ENCODE results near the gene ALG3. TPM values are rescaled to one million over a fixed set of nuclear protein-coding genes. Genes with fewer than 3 reads are reported as not detected.

Gene ALG3
- total RNA-seq (2014; rRNA removed; shearing (Covaris generic)) (35.3 and 45.3 TPM in 2 replicates), total RNA-seq (2022) (60.2 and 61.0 TPM in 2 replicates), Bru-seq, nascent RNA (percentile 66 among the genes with signal in this experiment), BruChase-seq, experiment 1, labeled RNA remaining after a 6-hour chase (percentile 71 among the genes with signal in this experiment), BruChase-seq, experiment 2, labeled RNA remaining after a 2-hour chase (percentile 72 among the genes with signal in this experiment)
- long read RNA-seq, transcript ALG3-201 (9 exons, 1,528 nt): major isoform, 55 of 117 reads
- long read RNA-seq, partial matches to known transcripts: 7 of 117 reads
- long read RNA-seq, other reads (novel, unspliced or antisense): 52 of 117 reads

DNA sequence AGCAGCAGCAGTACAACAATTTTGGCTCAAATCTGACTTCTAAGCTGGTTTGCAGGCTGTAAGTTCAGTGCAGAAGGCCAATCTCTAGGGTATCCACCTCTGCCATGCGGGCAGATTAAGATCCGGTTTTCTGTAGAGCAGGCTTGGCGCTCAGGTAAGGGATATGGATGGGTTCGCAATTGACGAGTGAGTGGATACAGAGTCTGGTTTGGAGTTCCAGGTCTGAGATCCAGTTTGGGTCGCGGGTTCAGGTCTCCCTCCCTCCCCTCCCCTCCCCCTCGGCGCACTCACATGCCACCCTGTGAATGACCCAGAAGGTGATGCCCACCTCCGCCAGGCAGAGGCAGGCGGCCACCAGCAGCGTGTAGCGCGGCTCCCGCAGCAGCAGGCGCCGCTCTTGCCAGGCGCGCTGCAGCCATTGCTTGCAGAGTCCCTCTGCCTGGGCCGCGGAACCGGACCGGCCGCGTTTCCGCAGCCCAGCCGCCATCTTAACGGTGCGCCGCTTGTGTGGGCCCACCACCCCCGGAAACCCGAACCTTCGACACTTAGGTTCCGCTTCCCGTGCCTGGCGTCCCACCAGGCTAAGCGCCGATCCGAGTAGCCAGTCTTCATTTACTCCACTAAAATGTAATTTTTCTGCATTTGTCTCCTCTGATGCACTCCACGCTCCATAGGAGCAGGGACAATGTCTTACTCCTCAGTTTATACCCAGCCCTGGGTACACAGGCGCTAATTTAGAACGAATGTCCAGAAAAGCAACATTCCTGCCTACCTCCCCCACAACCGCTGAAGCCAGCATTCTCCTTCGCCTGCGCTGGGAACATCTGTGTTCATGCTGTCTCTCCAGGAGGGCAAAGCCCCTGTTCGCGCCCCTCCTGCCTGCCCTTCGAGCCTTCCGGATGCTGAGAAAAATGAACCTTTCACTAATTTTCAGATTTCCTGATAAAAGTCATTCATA, at the start of gene ALG3:
Gene ALG3, minus strand, starts transcription at position 509 of the 958 bp plus-strand sequence. Its CDS starts 22 bp downstream, at position 487.
- Histone ChIP-seq H4K20me1 (ENCODE audit: insufficient read depth, low read length) (peaks cover 4% of the 10 kb centered on the region; the same call in 1 of the 2 replicates), H3K27ac (ENCODE audit: low read depth, low read length, poor library complexity, severe bottlenecking) (peak within 1 kb of the TSS; percentile 83), H3K79me2 (ENCODE audit: insufficient read depth, low read depth, low read length) (peaks cover 13% of the 10 kb centered on the region), H3K9me3 (ENCODE audit: low read length) (no peaks in the 10 kb centered on the region), H3K4me2 (ENCODE audit: low read length) (peak within 1 kb of the TSS; percentile 99), H2AFZ (ENCODE audit: low read length) (peak within 1 kb of the TSS; percentile 98), H3K4me3 (ENCODE audit: low read depth, low read length, poor library complexity, severe bottlenecking) (peak within 1 kb of the TSS; percentile 81), H3K9me2 (ENCODE audit: insufficient read depth, low read length) (no peaks in the 10 kb centered on the region), H3K36me3 (ENCODE audit: insufficient read depth, low read length) (peaks cover 20% of the 10 kb centered on the region), H3K4me1 (ENCODE audit: insufficient read depth, low read length, poor library complexity, severe bottlenecking) (peaks cover 8% of the 10 kb centered on the region)
- TF ChIP-seq, protein P1, sequence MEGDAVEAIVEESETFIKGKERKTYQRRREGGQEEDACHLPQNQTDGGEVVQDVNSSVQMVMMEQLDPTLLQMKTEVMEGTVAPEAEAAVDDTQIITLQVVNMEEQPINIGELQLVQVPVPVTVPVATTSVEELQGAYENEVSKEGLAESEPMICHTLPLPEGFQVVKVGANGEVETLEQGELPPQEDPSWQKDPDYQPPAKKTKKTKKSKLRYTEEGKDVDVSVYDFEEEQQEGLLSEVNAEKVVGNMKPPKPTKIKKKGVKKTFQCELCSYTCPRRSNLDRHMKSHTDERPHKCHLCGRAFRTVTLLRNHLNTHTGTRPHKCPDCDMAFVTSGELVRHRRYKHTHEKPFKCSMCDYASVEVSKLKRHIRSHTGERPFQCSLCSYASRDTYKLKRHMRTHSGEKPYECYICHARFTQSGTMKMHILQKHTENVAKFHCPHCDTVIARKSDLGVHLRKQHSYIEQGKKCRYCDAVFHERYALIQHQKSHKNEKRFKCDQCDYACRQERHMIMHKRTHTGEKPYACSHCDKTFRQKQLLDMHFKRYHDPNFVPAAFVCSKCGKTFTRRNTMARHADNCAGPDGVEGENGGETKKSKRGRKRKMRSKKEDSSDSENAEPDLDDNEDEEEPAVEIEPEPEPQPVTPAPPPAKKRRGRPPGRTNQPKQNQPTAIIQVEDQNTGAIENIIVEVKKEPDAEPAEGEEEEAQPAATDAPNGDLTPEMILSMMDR (conservative IDR thresholded peaks at IDR 0.05; ENCODE audit: low read length): no peak
- TF ChIP-seq EZH2phosphoT487 (IDR thresholded peaks at IDR 0.05; ENCODE audit: borderline replicate concordance, low read depth, low read length): no peak
- TSS peak; percentile 83 for BruUV-seq (replicated peaks)
- CTCF ChIA-PET (ENCODE audit: unreplicated experiment): interaction anchor here (1.4 kb wide), 1 partner anchor 89 kb away, joined by 3 read pairs; no protein-coding TSS in a partner anchor
- DNase-seq (ENCODE audit: low spot score): peak; percentile 92
- intact Hi-C loops (cut with micrococcal nuclease; ENCODE audit: unreplicated experiment): loop anchor here (1.0 to 5.0 kb wide), 4 partner anchors 51 to 114 kb away; partner anchors contain the start of genes ABCF3, EIF2B5 and PSMD2
- POLR2A ChIA-PET: interaction anchor here (1.0 kb wide), 1 partner anchor 51 kb away, joined by 3 read pairs; no protein-coding TSS in a partner anchor

DNA sequence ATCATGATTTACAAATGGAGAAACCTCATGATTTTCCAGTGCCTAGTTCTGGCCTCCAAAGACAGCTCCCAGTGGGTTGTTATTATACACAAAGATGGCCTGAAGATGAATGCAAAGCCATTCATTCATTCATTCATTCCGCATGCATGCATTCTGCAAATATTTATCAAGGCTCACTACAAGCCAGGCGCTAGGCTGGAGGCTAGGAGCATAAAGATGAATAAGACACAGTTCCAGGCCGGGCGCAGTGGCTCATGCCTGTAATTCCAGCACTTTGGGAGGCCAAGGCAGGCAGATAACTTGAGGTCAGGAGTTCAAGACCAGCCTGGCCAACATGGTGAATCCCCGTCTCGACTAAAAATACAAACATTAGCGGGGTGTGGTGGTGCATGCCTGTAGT, 47.9 kb upstream of the ALG3 start:
- intact Hi-C loops (cut with micrococcal nuclease; ENCODE audit: unreplicated experiment): loop anchor here (5.0 kb wide), 1 partner anchor 159 kb away; the partner anchor contains the start of gene EIF2B5
- POLR2A ChIA-PET: no interaction called here
- no TSS peak for BruUV-seq (replicated peaks)

More for the DNA sequence above, 47.9 kb upstream of the ALG3 start:
- H3K9me3 ChIP-seq (ENCODE audit: low read length): no peaks in the 10 kb centered on the region
- CTCF ChIA-PET (ENCODE audit: unreplicated experiment): no interaction called here
- DNase-seq (ENCODE audit: low spot score): no peak
- no peak overlapping the region for H3K27ac ChIP-seq (ENCODE audit: low read depth, low read length, poor library complexity, severe bottlenecking)
- H3K4me1 ChIP-seq (ENCODE audit: insufficient read depth, low read length, poor library complexity, severe bottlenecking): peaks cover 12% of the 10 kb centered on the region
- H3K4me3 ChIP-seq (ENCODE audit: low read depth, low read length, poor library complexity, severe bottlenecking): no peak overlapping the region
- TF ChIP-seq, protein P1 (conservative IDR thresholded peaks at IDR 0.05; ENCODE audit: low read length): no peak
- TF ChIP-seq EZH2phosphoT487 (IDR thresholded peaks at IDR 0.05; ENCODE audit: borderline replicate concordance, low read depth, low read length): no peak
- H3K79me2 ChIP-seq (ENCODE audit: insufficient read depth, low read depth, low read length): peaks cover 18% of the 10 kb centered on the region
- no peaks in the 10 kb centered on the region for H3K9me2 ChIP-seq (ENCODE audit: insufficient read depth, low read length)
- H2AFZ ChIP-seq (ENCODE audit: low read length): no peak overlapping the region
- peaks cover 12% of the 10 kb centered on the region; the same call in 1 of the 2 replicates for H4K20me1 ChIP-seq (ENCODE audit: insufficient read depth, low read length)
- no peak overlapping the region for H3K4me2 ChIP-seq (ENCODE audit: low read length)
- H3K36me3 ChIP-seq (ENCODE audit: insufficient read depth, low read length): peaks cover 21% of the 10 kb centered on the region

Measured in OCI-LY7 (cell line).